Measurements from ENCODE around the gene ENPP5.
A peak's percentile ranks its signal among the peaks of the same experiment; 100 is the strongest.

Gene ENPP5
- long read RNA-seq, donor 1, partial matches to known transcripts, result 0 of 5 reads
- long read RNA-seq, donor 1, other reads (novel, unspliced or antisense), result 0 of 5 reads
- long read RNA-seq, donor 2, partial matches to known transcripts, result 0 of 2 reads
- long read RNA-seq, donor 2, other reads (novel, unspliced or antisense), result 0 of 2 reads
- long read RNA-seq, donor 3, partial matches to known transcripts, result 0 of 3 reads
- long read RNA-seq, donor 3, other reads (novel, unspliced or antisense), result 0 of 3 reads
- long read RNA-seq, donor 4, partial matches to known transcripts, result 7 of 9 reads
- long read RNA-seq, donor 4, other reads (novel, unspliced or antisense), result 0 of 9 reads
- long read RNA-seq, donor 5, partial matches to known transcripts, result 0 of 5 reads
- long read RNA-seq, donor 5, other reads (novel, unspliced or antisense), result 0 of 5 reads
- long read RNA-seq, donor 6, transcript ENPP5-201 (4 exons, 2,544 nt), result major isoform, 5 of 7 reads
- long read RNA-seq, donor 6, partial matches to known transcripts, result 0 of 7 reads
- long read RNA-seq, donor 6, other reads (novel, unspliced or antisense), result 0 of 7 reads
- long read RNA-seq, donor 7, partial matches to known transcripts, result 0 of 5 reads
- long read RNA-seq, donor 7, other reads (novel, unspliced or antisense), result 0 of 5 reads
- long read RNA-seq, donor 8, partial matches to known transcripts, result 0 of 5 reads
- long read RNA-seq, donor 8, other reads (novel, unspliced or antisense), result 0 of 5 reads

GRCh38 chr6:46170357-46171289, at the start of gene ENPP5:
TSS of gene ENPP5 (minus strand) at chr6:46170980. CDS start at chr6:46168262, 2,718 bp downstream.
- DNase-seq, result peak; percentile 81

DNA sequence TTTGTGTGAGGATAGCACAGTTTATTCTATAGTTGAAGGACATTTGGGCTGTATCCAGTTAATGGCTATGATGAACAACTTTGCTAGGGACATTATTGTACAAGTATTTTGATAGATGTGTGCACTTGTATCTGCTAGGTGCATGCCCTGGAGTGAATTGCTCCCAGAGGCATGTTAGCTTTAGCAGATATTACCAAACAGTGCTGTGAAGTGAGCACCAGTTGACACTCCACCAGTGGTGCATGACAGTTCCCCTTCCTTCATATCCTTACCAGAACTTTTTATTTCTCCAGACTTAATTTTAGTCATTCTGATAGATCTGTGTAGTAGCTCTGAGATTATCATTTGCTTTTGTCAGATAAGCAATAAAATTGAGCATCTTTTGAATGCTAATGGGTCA, 48.9 kb upstream of the ENPP5 start:
- no peak for DNase-seq

DNA sequence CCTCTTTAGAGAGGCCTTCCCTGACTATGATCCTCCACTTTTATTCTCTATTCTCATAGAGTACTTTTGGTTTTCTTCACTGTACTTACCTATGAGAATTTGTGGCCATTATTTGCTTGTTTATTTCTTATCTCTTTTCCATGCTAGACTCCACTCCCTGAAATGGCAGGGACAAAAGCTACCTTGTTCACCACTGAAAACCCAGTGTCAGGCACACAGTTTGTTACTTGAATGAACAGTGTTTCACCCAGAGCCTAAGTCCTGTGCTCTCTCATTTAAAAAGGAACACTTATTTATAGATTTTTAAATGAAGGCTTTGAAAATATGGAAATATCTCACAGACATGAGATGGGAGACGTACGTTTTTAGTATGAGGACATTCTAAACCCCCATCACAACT, 47.7 kb upstream of the ENPP5 start:
- DNase-seq, result no peak

DNA sequence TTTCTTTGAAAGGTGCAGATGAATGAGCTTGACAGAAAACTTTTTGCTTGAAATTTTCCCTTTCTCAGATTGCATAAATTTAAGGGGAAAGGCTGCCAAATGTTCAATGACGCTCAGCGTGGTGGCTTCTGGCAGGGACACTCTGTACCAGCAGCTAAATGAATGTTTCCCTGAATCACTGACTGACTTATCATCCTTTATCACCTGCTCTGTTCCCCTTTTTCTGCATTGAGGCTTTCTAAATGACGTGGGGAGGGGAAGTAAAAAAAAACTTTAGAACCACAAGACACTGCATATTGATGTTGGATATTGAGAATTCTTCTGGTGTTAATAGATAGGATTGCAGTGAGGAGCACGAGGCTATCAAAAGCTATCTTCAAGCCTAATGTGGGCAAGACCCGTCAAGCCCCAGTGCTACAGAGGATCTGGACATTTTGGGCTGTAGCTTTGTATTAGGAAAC, 46.9 kb upstream of the ENPP5 start:
- DNase-seq, result no peak

DNA sequence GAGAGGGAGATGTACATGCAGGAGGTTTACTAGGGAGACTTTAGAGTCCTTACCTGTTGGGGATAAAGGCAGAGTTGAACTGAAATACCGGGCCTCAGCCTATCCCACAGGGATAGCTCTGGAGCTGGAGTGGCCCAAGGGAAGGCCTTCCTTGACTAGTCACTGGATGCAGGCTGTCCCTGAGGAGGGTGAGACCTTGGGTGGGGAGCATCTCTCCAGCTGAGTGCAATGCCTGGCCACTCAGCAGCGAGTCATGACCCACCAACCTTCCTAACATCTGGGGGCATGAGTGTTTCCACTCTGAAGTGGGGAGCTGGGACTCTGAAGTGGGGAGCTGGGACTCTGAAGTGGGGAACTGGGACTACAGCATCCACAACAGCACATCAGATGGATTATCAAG, 46.1 kb upstream of the ENPP5 start:
- DNase-seq, result no peak

DNA sequence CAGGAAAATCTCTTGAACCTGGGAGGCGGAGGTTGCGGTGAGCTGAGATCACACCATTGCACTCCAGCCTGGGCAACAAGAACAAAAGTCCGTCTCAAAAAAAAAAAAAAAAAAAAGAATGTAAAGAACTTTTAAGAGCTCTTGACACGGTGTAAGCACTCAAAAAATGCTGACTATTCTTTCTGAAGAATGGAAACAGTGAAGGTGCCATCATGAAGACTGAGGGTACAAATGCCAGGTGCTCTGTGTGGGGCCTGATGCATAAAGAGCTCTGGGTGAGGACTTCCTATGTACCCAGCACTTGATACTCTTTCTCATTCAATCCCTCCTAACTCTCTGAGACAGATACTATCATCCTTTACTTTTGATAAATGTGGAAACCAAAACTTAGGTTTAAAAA, 45.0 kb upstream of the ENPP5 start:
- DNase-seq, result no peak

DNA sequence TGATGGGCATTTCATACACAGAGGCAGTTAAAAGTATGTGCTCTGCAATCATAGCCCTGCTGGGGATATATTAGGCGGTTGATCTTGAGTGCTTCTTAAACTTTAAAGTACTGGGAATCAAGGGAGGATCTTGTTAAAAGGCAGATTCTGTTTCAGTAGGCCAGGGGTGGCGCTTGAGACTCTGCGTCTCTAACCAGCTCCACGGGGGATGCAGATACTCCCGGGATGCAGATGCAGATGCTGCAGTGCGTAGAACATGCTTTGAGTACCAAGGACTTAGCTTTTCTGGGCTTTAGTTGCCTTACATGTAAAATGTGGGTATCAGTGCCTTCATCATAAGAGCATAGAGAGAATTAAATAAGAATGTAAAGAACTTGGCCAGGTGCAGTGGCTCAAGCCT, 44.4 kb upstream of the ENPP5 start:
- no peak for DNase-seq

GRCh38 chr6:46211917-46212316, 41.1 kb upstream of the ENPP5 start:
- no peak for DNase-seq

GRCh38 chr6:46210294-46210693, 39.5 kb upstream of the ENPP5 start:
- no peak for DNase-seq

DNA sequence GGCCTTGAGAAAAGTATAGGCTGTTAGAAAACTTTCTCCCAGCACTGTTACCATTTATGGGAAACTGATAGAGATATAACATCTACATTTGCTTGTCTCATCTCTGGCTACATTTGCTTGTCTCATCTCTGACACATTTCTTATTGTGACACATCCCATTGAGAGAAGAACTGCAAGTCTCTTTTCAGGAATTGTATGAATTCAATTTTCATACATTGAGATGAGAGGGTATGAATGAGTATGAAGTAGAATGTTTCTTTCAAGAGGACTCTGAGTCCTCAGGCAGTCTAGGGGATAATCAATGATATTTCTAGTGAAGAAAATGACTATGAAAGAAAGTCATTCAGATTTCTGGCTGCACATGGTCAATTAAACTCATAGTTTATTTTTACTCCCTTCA, 37.5 kb upstream of the ENPP5 start:
- no peak for DNase-seq

- DNase-seq, result no peak
Observed at GRCh38 chr6:46207174-46207573, 36.4 kb upstream of the ENPP5 start.

DNA sequence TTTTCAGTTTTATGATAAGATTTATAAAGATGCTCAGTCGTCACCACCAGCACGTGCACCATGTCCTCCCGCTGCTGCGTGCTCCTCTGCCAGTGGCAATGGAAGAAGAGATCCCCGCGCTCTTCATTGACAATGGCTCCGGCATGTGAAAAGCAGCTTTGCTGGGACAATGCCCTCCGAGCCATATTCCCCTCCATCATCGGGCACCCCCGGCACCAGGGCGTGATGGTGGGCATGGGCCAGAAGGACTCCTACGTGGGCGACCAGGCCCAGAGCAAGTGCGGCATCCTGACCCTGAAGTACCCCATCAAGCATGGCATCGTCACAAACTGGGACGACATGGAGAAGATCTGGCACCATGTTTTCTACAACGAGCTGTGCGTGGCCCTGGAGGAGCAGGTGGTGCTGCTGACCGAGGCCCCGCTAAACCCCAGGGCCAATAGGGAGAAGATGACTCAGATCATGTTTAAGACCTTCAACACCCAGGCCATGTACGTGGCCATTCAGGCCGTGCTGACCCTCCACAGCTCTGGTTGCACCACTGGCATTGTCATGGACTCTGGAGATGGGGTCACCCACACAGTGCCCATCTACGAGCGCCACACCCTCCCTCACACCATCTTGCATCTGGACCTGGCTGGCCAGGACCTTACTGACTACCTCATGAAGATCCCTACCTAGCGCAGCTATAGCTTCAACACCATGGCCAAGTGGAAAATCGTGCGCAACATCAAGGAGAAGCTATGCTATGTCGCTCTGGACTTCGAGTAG, 34.3 kb upstream of the ENPP5 start:
- DNase-seq, result no peak

DNA sequence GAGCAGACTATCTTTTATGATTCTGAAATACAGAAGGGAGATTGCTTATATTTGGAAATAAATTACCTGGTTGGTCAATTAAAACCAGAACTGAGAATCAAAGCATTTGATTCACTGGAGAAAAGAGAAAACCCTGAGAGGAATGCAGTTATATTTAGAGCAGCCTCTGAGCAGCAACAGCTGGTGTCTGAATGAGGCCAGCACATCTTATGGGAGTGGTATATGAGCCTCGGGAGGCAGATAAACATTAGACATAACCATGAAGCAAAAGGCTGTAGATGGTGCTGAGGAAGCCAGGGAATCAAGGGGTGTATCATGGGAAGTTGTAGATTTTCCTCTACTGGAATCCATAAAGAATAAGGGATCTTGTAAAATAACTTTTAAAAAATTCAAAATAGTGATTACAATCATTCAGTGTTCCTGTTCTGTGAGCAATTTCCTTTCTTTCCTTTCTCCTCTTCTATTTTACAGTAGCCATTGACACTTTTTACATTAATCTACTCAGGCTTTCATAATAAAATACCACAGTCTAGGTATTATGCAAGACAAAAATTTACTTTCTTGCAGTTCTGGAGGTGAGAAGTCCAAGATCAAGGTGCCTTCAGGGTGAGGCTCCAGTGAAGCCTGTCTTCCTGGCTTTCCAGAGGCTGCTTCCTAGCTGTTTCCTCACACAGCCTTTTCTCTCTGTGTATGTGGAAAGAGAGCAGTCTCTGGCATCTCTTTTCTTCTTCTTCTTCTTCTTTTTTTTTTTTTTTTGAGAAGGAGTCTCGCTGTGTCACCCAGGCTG, 32.8 kb upstream of the ENPP5 start:
- no peak for DNase-seq

DNA sequence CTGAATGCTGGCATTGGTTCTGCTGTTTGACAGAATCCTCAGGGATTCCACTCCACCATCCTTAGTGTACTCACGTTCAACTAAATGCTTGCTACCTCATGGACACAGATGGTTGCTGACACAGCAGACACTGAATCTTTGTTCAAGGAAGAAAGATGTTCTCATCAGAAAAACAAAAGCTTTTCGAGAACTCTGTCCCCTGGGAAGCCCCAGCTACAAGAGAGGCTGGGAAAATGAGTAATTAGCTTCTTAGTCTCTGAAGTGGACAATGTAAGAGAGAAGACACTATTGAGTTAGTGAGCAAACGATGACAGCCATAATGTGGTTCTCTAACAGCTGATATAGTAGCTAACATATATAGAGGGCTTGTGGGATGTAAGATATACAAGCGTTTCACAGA, 30.9 kb upstream of the ENPP5 start:
- no peak for DNase-seq

DNA sequence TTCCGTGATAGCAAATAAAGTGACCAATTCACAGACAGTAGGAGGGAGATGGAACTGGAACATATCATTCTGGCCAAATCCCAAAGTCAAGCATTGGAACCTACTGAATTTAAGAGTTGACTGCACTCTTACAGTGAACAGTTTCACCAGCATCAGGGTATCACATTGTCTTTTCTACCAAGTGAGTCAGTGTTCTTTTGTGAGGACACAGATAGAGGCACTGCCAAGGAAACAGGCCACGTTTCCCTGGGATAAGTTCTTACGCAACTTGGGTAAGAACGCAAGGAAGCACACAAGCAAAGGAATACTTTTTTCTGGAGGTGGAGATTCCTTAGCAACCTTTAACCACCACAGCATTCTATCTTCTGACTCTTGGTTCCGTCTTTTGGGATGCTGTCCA, 28.6 kb upstream of the ENPP5 start:
- no peak for DNase-seq

GRCh38 chr6:46191961-46192360, 21.2 kb upstream of the ENPP5 start:
- no peak for DNase-seq

GRCh38 chr6:46190889-46191288, 20.1 kb upstream of the ENPP5 start:
- no peak for DNase-seq

- DNase-seq, result no peak
Observed at GRCh38 chr6:46189726-46190125, 18.9 kb upstream of the ENPP5 start.

DNA sequence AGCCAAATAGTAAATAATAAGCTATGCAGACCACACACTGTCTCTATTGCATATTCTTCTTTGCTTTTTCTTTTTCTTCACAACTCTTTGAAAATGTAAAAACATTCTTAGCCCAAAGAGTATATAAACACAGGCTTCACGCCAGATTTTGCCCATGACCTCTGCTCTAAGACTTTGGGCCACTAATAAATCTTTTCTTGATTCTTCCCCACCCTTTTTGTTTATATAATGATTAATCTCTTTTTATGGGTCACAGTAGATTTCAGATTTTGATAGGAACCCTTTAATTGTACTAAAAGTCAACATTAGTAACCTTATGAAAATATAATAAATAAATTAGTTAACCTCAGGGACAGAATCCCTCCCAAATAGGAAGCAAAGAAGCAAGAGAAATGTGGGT, 15.8 kb upstream of the ENPP5 start:
- DNase-seq, result no peak

DNA sequence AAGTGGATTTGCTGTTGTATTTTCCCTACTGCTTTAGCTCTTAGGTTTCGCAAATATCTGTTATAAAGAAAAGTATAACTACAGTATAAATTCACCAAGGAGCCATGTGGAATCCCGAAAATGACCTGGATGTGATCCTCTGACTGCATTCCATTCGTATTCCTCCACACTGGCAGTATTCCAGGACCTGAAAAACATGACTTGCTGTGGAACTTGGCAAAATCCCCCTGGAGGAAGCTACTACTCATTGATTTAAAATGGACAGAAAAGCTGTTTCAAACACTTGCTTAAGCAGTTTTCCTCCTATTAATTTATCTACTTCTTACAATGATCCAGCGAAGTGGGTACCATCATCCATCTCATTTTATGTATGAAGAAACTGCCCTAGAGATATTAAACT, 13.3 kb upstream of the ENPP5 start:
- no peak for DNase-seq

DNA sequence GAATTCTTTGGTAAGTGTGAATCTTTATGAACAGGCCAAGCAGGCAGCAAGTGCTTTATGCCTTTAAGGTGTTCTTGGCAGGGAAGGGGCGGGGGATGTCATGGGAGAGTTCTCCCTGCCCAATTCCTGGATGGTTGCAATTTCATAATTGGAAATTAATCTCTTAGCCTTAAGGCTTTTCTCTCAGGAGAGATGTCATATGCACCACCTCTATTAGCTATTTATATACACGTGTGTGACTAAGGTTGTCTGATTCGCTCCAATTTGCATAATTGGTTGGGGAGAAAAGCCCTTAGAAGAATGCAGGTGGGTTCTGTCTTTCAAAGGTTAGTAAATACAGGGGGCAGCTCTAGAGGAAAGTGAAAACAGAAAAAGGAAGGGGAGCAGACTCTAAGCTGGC, 5.2 kb upstream of the ENPP5 start:
- no peak for DNase-seq

Data from right kidney (tissue), 9 donors.